K562 (cell line): ENCODE data around the gene ZNF322. TPM values are rescaled to one million over a fixed set of nuclear protein-coding genes. Genes with fewer than 3 reads are reported as not detected.

Experiments used
- DPF2 ChIP-seq: fragments of 450-650 bp; IDR thresholded peaks from 2 replicates; pipeline ENCODE4 v1.6.1; 2016
- TCF7L2 ChIP-seq: fragments of 150-350 bp; IDR thresholded peaks from 2 replicates; pipeline ENCODE4 v1.6.1; 2016; ENCODE audit warnings: low read depth, mild to moderate bottlenecking, low read length, moderate library complexity
- ZNF124 ChIP-seq: sonication (generic); formaldehyde crosslinking; IDR thresholded peaks from 2 replicates; pipeline ENCODE4 v1.8.1; 2022; ENCODE audit warnings: missing genetic modification reagents
- polyA plus RNA-seq, 8 experiments: library from polyadenylated mRNA; depleted of rRNA in 4 of 8; stranded (reverse) in 5 of 8; unstranded in 3 of 8; fragments of >200 nt; fragmentation: Nextera tagmentation in 2 of 8; fragmentation: Illumina TruSeq in 1 of 8; extraction: Ambion mirVana in 2 of 8; extraction: Trizol in 1 of 8; gene quantifications; 2 replicates each; pipeline versions ENCODE4 v1.2.1 to v1.2.3, GENCODE V29; 2011 to 2014; ENCODE audit warnings: inconsistent platforms in 1 of 8, missing spikeins in 1 of 8
- total RNA-seq, 7 experiments: library from RNA; depleted of rRNA in 6 of 7; stranded (reverse); fragments of >200 nt in 6 of 7; fragmentation: Illumina TruSeq in 2 of 7; extraction: Trizol in 2 of 7; gene quantifications; 2 replicates each; pipeline versions ENCODE4 v1.2.1 to v1.2.3, GENCODE V29; 2011 to 2021; ENCODE audit warnings: low replicate concordance in 1 of 7
- TF ChIP-seq, protein P1 (sequence below): fragments of 150-350 bp; conservative IDR thresholded peaks from 2 replicates; pipeline ENCODE4 v1.6.1; 2014; ENCODE audit warnings: low read length
- TF ChIP-seq, protein P2 (sequence below): fragments of 450-650 bp; formaldehyde crosslinking; IDR thresholded peaks from 2 replicates; pipeline ENCODE4 v1.4.0; 2020; ENCODE audit warnings: mild to moderate bottlenecking
- TF ChIP-seq, protein P3 (sequence below): fragments of 450-650 bp; formaldehyde crosslinking; IDR thresholded peaks from 2 replicates; pipeline ENCODE4 v1.4.0; 2022; ENCODE audit warnings: mild to moderate bottlenecking, moderate library complexity
- TF ChIP-seq, protein P4 (sequence below): fragments of 450-650 bp; formaldehyde crosslinking; IDR thresholded peaks from 2 replicates; pipeline ENCODE4 v1.4.0; 2020; ENCODE audit warnings: mild to moderate bottlenecking, moderate library complexity

Gene ZNF322
- total and polyA plus RNA-seq, 9 of the 15 experiments (the other 6 are each of a cell fraction or from before 2014, with no cell fraction given), result 4.7 to 31.2 (median 18.7) TPM

DNA sequence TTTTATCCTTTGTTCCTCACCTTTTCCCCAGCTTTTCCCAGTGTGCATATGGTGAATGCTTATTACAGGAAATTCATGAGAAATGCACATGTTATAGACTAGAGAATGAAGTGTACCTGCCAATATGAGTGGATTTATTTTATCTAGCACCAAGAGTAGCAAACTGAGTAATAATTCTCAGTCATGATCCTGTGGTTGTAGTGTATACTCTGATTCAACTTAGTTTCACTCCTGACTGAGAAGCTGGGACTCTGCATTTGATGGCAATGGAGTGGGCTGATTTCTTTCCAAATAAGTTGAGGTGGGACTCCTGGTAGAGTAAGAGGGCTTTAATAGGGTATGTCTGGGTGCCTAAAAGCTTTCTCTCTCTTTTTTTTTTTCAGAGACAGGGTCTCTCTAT lies 58.8 kb downstream of the ZNF322 start (continued):
- TF ChIP-seq, protein P1, sequence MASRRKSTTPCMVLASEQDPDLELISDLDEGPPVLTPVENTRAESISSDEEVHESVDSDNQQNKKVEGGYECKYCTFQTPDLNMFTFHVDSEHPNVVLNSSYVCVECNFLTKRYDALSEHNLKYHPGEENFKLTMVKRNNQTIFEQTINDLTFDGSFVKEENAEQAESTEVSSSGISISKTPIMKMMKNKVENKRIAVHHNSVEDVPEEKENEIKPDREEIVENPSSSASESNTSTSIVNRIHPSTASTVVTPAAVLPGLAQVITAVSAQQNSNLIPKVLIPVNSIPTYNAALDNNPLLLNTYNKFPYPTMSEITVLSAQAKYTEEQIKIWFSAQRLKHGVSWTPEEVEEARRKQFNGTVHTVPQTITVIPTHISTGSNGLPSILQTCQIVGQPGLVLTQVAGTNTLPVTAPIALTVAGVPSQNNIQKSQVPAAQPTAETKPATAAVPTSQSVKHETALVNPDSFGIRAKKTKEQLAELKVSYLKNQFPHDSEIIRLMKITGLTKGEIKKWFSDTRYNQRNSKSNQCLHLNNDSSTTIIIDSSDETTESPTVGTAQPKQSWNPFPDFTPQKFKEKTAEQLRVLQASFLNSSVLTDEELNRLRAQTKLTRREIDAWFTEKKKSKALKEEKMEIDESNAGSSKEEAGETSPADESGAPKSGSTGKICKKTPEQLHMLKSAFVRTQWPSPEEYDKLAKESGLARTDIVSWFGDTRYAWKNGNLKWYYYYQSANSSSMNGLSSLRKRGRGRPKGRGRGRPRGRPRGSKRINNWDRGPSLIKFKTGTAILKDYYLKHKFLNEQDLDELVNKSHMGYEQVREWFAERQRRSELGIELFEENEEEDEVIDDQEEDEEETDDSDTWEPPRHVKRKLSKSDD, result no peak
- TF ChIP-seq ZNF124 (CRISPR knock-in tag) (no peak), DPF2 (no peak), TCF7L2 (no peak)
- TF ChIP-seq, protein P2, sequence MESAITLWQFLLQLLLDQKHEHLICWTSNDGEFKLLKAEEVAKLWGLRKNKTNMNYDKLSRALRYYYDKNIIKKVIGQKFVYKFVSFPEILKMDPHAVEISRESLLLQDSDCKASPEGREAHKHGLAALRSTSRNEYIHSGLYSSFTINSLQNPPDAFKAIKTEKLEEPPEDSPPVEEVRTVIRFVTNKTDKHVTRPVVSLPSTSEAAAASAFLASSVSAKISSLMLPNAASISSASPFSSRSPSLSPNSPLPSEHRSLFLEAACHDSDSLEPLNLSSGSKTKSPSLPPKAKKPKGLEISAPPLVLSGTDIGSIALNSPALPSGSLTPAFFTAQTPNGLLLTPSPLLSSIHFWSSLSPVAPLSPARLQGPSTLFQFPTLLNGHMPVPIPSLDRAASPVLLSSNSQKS (CRISPR knock-in tag), result no peak
- TF ChIP-seq, protein P3, sequence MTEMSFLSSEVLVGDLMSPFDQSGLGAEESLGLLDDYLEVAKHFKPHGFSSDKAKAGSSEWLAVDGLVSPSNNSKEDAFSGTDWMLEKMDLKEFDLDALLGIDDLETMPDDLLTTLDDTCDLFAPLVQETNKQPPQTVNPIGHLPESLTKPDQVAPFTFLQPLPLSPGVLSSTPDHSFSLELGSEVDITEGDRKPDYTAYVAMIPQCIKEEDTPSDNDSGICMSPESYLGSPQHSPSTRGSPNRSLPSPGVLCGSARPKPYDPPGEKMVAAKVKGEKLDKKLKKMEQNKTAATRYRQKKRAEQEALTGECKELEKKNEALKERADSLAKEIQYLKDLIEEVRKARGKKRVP, result no peak
- TF ChIP-seq, protein P4, sequence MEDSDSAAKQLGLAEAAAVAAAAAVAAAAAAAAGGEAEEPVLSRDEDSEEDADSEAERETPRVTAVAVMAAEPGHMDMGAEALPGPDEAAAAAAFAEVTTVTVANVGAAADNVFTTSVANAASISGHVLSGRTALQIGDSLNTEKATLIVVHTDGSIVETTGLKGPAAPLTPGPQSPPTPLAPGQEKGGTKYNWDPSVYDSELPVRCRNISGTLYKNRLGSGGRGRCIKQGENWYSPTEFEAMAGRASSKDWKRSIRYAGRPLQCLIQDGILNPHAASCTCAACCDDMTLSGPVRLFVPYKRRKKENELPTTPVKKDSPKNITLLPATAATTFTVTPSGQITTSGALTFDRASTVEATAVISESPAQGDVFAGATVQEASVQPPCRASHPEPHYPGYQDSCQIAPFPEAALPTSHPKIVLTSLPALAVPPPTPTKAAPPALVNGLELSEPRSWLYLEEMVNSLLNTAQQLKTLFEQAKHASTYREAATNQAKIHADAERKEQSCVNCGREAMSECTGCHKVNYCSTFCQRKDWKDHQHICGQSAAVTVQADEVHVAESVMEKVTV (CRISPR knock-in tag), result no peak
